ENCODE data around the gene SPPL3.

Gene SPPL3

GRCh38 chr12:120719496-120720233 lies 184.5 kb downstream of the SPPL3 start:
- DNase-seq = no peak

GRCh38 chr12:120719072-120719471 lies 185.1 kb downstream of the SPPL3 start:
- no peak for DNase-seq

- no peak for DNase-seq
These were observed 186.1 kb downstream of the SPPL3 start for GRCh38 chr12:120718055-120718454.

GRCh38 chr12:120713861-120714482 lies 190.2 kb downstream of the SPPL3 start:
- DNase-seq = peak; percentile 79

GRCh38 chr12:120712610-120713009 lies 191.5 kb downstream of the SPPL3 start:
- no peak for DNase-seq
